Stimulated activated CD8-positive, alpha-beta memory T cell treated with anti-CD3 and anti-CD28 coated beads, Interleukin-15, amount 100 ng/mL, for 24 hours (primary cell): ENCODE results near the gene ARHGAP15.

ENCODE experiments used
- DNase-seq: peaks from one replicate; pipeline ENCODE4 v3.0.0-alpha.2; 2020; ENCODE audit warnings: low read depth

The ARHGAP15 gene

DNA sequence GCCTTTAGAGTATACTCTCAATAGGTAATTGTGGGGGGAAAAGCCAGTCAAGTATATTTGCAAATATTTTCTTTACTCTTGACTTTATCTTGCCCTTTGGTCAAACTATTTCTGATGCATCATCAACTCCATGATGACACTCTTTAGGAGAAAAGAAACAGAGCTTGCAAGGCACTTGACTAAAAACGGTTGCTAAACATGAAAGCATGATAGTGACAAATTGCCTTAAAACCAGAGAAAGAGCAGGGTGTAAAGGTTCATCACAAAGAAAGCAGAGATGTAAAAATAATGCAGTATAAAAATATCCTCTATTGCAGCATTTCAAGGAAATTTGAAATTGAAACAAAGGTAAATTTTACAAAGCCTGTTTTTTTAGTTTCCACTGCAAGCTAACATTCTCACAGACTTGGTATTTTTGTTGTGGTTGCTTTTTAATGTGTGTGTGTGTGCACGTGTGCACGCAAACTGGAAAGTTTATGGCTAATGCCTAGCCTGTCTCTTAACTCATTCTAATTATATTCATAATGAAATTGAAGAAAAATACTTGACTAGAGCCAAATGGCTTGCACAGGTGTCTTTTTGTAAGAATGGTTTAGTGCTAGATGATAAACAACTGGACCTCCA, 503.6 kb downstream of the ARHGAP15 start:
- DNase-seq, result no peak

DNA sequence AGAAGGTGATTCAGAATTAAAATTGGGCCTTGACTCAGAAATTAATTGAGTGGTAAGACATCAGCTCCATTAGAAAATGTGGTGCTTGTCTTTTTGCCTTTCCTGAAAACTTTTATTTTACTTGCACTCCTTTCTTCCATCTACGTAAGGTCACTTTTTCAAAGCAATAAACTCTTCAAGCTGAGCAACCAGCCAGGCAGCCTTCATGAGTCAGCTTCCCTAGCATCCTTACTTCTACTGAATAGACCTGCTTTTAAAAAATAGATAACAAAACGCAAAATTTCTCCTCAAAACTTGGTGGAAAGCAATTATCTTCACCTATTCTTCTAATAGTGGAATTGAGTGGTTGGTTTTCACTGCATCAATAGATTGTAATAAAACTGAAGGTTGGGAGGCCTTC, 504.2 kb downstream of the ARHGAP15 start:
- no peak for DNase-seq

DNA sequence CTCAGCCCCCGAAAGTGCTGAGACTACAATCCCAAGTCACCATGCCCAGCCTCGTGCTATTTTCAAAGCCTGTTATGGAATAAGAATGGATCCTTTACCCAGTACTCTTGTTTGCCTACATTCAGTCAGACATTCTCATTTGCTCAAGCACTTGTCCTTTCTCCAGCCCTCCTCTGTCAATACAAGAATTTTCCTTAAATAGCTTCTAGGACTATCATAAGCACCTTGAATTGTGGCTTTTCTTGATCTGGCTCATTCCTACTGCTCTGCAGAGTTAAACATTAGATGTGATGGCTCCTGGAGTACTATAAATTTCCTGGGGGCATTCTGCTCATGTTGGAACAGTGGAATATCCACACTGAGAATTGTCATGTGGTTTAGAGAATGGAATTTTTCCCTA, 506.1 kb downstream of the ARHGAP15 start:
- DNase-seq, result no peak

DNA sequence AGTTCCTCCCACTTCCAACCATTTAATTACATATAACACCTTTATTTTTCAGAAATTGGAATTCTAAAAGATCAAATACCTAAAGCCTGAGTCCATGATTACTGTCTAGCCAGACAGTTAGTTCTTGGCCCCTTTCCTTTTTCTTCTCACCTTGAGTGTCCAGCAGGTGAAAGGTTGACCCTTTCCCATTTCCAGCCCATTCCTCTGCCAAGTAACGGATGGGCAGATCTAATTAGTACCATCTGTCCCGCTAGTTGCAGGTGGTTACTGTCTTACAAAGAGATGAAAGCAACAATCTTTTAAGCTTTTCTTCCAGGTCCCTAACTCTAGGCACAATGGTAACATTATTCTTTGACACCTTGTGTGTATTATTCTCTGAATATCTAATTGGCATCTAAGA, 506.7 kb downstream of the ARHGAP15 start:
- no peak for DNase-seq

- no peak for DNase-seq
Observed at GRCh38 chr2:143640826-143641225, 511.6 kb downstream of the ARHGAP15 start.

- DNase-seq, result no peak
Observed at GRCh38 chr2:143645921-143646645, 516.9 kb downstream of the ARHGAP15 start.

- no peak for DNase-seq
Observed at GRCh38 chr2:143649226-143649740, 520.1 kb downstream of the ARHGAP15 start.

DNA sequence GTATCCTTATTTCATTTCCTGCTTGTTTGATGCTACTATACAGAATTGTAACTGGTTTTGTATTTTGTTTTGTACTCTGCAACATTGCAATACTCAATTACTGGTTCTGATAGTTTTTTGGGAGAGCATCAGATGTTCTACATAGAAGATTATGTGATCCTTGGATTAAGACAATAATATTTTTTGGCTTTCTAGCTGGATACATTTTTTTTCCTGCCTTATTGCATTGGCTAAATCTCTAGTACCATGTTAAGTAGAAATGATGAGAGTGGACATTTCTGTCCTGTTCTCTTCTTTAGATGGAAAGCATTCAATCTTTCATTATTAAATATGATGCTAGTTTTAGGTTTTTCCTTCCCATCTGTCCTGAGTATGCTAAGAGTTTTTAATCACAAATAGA, 523.5 kb downstream of the ARHGAP15 start:
- DNase-seq, result no peak

GRCh38 chr2:143668234-143668633, 539.0 kb downstream of the ARHGAP15 start:
- no peak for DNase-seq

DNA sequence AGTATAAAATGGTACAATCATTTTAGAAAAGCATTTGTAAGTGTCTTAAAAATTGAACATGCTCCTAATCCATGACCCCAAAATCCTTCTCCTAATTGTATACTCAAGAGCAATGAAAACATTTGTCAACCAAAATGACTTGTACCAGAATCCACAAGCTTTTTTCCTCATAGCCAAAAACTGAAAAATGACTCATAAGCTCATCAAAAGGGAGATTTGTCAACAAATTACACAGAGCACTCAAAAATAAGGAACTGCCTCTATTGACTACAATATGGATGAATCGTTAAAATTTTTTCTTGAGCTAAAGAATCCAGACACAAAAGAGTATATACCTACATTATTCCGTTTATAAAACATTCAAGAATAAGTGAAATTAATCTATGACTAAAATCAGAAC, 544.8 kb downstream of the ARHGAP15 start:
- no peak for DNase-seq

GRCh38 chr2:143675021-143675420, 545.8 kb downstream of the ARHGAP15 start:
- no peak for DNase-seq

GRCh38 chr2:143679617-143680016, 550.4 kb downstream of the ARHGAP15 start:
- no peak for DNase-seq

DNA sequence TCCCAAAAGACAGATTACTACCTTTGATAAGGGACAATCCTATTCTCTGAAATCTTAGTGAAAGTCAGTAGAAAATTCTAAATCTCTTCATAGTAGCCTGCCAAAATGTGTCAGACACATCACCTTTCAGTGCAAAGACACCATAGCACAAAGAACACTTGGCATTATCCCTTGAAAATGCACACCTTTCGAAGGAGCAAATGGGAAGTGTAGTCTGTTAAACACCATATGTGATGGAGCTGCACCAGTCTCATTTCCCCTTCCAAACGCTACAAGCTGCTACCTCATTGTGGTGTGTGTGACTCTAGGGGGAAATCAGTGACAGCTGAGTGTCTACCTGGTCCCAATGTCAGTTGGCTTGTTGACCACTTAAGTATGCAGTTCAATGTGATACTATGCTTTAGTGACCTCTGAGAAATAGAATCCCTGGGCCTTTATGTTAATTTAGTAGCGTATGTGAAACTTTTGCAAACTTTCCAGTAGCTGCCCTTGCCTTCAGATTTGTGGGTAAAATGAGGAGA, 551.7 kb downstream of the ARHGAP15 start:
- DNase-seq, result no peak

DNA sequence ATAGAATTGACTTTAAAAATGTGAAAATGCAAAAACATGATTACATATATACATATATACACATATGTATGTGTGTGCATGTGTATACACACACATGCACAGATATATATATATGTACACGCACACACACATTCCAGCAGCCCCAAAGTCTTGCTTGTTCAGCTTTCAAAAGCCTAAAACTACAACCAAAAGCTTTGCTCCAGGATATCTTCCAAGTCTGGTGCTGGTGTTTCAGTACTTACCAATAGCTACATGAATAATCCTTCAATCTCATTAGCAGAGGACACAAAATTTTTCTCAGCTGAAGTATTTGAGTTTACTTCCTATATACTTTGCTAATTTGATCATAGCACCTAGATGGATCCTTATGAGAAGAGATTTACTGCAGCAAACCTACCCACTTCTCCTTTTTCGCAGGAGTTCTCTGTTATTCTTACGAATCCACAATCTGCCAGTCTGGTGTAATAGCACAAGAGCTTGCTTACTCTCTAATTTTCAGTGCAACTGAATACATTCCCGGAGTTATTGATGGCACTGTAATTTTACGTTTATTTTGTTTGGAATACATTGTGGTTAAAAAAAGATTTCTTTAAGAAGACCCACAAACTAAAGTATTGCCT, 553.3 kb downstream of the ARHGAP15 start:
- no peak for DNase-seq

DNA sequence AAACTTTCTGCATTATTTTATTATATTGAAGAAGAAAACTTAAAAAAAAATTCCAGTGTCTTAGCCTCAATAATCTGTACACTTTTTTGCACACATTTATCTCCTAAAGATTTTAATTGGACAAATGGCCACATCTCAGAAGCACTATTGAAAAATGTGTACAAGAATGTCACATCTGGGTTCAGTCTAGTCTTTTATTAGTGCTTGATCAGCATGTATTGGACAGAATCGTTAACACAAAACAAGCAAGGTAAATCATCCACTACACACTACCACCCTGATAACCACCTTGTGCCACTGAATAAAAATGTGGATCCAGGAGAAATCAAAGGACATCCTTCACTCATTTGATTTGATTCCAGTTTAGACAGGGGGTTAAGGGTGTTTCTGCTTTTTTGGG, 554.8 kb downstream of the ARHGAP15 start:
- no peak for DNase-seq

DNA sequence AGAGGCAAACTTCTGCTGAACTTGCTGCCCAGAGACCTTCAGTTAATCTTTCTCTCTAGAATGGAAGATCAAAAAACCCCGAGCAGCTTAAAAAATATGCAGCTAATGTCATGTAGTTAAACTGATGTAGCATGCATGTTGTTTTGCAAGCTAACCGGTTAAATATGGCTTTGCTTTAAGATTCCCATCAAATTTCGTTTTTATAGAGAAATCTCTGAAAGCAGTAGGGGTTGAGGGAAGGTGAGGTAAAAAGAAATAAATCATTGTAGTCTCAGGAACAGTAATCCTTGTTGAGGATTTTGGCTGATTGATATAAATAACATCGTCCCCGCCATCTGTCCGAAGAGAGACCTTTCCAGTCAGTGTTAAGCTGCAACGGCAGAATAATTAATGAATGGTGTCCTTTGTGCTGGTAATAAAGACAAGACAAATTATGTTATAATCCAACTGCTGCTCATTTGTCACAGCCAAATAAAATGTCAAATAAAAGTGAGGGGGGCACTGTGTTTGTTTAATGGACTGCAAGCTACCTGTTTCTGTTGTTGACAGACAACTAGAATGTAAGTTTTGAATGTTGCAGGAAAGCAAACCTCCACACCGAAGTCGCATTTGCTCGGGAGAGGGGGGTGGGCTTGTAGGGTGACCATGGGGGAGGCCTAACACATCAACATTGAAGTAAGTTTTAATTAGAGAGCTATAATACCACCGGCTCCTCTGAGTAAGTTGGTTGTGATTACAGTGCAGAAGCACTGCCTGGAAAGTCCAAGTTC, 555.5 kb downstream of the ARHGAP15 start:
- no peak for DNase-seq

GRCh38 chr2:143685421-143686078, 556.3 kb downstream of the ARHGAP15 start:
- no peak for DNase-seq

- DNase-seq, result no peak
Observed at GRCh38 chr2:143686585-143687164, 557.5 kb downstream of the ARHGAP15 start.

DNA sequence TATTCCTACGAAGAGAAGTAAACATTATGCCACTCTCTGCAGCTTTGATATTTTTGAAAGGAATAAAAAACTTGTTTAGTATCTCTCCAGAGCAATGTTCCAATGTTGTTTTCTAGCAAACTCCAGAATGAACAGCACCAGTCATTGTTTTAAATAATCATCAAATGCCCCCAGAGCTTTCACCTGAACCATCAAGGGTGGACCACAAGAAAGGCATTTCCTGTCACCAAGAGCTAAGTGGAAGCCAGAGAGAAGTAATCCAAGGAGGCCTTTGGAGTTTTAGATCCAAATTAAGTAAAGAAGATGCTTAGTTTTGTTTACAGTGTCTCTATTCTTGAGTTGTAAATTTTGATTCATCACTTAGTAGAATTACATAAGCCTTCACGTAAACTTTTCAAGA, 559.0 kb downstream of the ARHGAP15 start:
- DNase-seq, result no peak

DNA sequence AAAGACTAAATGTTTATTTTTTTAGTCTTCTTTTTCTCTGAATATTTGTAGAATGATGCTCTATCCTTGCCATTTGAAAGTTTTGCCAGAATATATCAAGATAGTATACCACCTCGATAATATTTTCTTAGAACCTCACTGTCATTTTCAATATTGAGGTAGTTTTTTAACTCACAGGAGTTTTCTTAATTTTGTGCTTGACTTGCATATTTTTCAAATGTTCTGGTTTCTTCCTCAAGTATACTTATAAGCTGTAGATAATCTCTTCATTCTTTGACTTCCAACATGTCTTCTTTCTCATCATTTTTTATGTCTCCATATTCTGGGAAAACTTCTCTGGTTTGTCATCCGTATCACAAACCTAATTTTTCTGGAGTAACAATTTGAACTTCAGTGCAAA, 559.6 kb downstream of the ARHGAP15 start:
- no peak for DNase-seq

- no peak for DNase-seq
Observed at GRCh38 chr2:143689541-143689940, 560.3 kb downstream of the ARHGAP15 start.
